Transverse colon (tissue), 4 donors: ENCODE results near the gene FGF22. TPM values are rescaled to one million over a fixed set of nuclear protein-coding genes. Genes with fewer than 3 reads are reported as not detected.

Source experiments
- DNase-seq: peaks from one replicate; pipeline ENCODE4 v3.0.0-alpha.2; 2019
- H3K27ac ChIP-seq, 4 donors: fragments of 200-600 bp; sonication (generic); 2 replicates each; pipeline ENCODE4 v1.5.1; 2016 to 2018; ENCODE audit warnings: inconsistent platforms in 4 of 4
- H3K27me3 ChIP-seq: fragments of 200-600 bp; sonication (generic); 2 replicates; pipeline ENCODE4 v1.5.1; 2017; ENCODE audit warnings: inconsistent platforms
- H3K36me3 ChIP-seq, 4 donors: fragments of 200-600 bp; sonication (generic); 2 replicates each; pipeline ENCODE4 v1.5.1; 2017 to 2019; ENCODE audit warnings: inconsistent platforms in 4 of 4
- H3K4me1 ChIP-seq, 4 donors: fragments of 200-600 bp; sonication (generic); 2 replicates each; pipeline ENCODE4 v1.5.1; 2017 to 2020; ENCODE audit warnings: inconsistent platforms in 4 of 4
- H3K4me3 ChIP-seq, 4 donors: fragments of 200-600 bp; sonication (generic); 1 replicate in 1 of 4; 2 replicates in 3 of 4; pipeline versions ENCODE4 v1.5.1 to v1.6.1; 2017 to 2019; ENCODE audit warnings: inconsistent platforms in 4 of 4
- H3K9me3 ChIP-seq, 2 donors: fragments of 200-600 bp; sonication (generic); 2 replicates each; pipeline ENCODE4 v1.5.1; 2017 to 2019; ENCODE audit warnings: inconsistent platforms in 2 of 2
- EP300 ChIP-seq: sonication (generic); formaldehyde crosslinking; IDR thresholded peaks from one replicate; pipeline ENCODE4 v1.6.1; 2017; ENCODE audit warnings: antibody characterized with exemption, low read depth
- POLR2A ChIP-seq: fragments of 450-650 bp; IDR thresholded peaks from one replicate; pipeline ENCODE4 v1.6.1; 2016; ENCODE audit warnings: antibody characterized with exemption, mild to moderate bottlenecking, moderate library complexity
- POLR2AphosphoS5 ChIP-seq, 3 donors: sonication (generic); formaldehyde crosslinking; IDR thresholded peaks; one replicate each; pipeline ENCODE4 v1.6.1; 2016; ENCODE audit warnings: antibody characterized with exemption in 3 of 3
- WGBS, 2 donors: methylation state at CpG; one replicate each; pipeline ENCODE4 v1.1.5; 2018; ENCODE audit warnings: low coverage in 1 of 2; 5-methylcytosine and 5-hydroxymethylcytosine counted together
- in situ Hi-C, 4 donors: fragments of 200-750 bp; cut with MboI; loops; one replicate each; pipeline versions ENCODE4 v1.15.0 to v1.15.1; 2017; ENCODE audit warnings: low sequenced_read_pairs in 3 of 4, low pct_ligation_motif_present in 1 of 4, low pct_unique_long_range_greater_than_20kb in 1 of 4
- intact Hi-C: fragments of 100-400 bp; cut with DNase I; formaldehyde crosslinking; loops from one replicate; pipeline ENCODE4 v1.15.1; 2023; ENCODE audit warnings: low total_unique reads
- total RNA-seq, 4 donors: library from RNA; depleted of rRNA; stranded (reverse); fragments of >200 nt; gene quantifications; one replicate each; pipeline ENCODE4 v1.1.0, GENCODE V29; 2016
- TF ChIP-seq, protein P1 (sequence below), 5 experiments: fragments of 200-600 bp in 3 of 5; fragments of 450-650 bp in 2 of 5; sonication (generic) in 3 of 5; IDR thresholded peaks; 1 replicate in 2 of 5; 2 replicates in 3 of 5; pipeline ENCODE4 v1.5.1; 2016 to 2017; ENCODE audit warnings: antibody characterized with exemption in 5 of 5, inconsistent platforms in 3 of 5, mild to moderate bottlenecking in 2 of 5, moderate library complexity in 1 of 5

FGF22 gene
- total RNA-seq, 4 donors from 2014 or later, result not detected

DNA sequence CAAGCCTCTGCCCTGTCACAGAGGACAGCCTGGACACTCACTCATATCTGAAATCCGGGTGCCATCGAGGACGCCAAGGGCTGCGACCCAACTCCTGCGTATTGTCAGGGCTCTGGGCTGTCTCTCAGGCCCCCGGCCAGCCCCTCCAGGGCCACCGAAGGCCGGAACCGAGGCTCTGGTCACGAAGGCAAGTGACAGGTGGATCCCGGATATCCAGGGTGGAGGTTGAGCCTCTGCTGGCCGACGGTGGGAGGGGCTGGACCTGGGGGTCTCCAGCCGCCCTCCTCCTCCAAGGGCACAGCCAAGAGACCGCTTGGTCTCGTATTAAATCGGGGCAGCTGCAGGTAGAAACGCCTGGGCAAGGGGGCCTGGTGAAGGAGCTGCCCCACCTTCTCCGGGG, 17.9 kb downstream of the FGF22 start:
- intact Hi-C loops, result no loop called here
- H3K27me3 ChIP-seq, result no peaks in the 10 kb centered on the region
- no peaks in the 10 kb centered on the region for H3K9me3 ChIP-seq
- H3K36me3 ChIP-seq, result no peaks in the 10 kb centered on the region
- H3K4me3 ChIP-seq, result no peak overlapping the region
- peaks cover 42 to 50% (median 44%) of the 10 kb centered on the region in 4 donors for H3K4me1 ChIP-seq
- no peak for TF ChIP-seq POLR2A
- TF ChIP-seq POLR2AphosphoS5 (IDR thresholded peaks at IDR 0.05), result no peak
- no peak for TF ChIP-seq EP300
- TF ChIP-seq, protein P1, sequence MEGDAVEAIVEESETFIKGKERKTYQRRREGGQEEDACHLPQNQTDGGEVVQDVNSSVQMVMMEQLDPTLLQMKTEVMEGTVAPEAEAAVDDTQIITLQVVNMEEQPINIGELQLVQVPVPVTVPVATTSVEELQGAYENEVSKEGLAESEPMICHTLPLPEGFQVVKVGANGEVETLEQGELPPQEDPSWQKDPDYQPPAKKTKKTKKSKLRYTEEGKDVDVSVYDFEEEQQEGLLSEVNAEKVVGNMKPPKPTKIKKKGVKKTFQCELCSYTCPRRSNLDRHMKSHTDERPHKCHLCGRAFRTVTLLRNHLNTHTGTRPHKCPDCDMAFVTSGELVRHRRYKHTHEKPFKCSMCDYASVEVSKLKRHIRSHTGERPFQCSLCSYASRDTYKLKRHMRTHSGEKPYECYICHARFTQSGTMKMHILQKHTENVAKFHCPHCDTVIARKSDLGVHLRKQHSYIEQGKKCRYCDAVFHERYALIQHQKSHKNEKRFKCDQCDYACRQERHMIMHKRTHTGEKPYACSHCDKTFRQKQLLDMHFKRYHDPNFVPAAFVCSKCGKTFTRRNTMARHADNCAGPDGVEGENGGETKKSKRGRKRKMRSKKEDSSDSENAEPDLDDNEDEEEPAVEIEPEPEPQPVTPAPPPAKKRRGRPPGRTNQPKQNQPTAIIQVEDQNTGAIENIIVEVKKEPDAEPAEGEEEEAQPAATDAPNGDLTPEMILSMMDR (IDR thresholded peaks at IDR 0.05), result no peak
- no peak overlapping the region for H3K27ac ChIP-seq
- DNase-seq, result no peak
- WGBS, 2 donors, result 77% methylated on average over 19 of the region's 19 CpGs; no CpG with 5 or more reads in 1 of the 2 donors
- in situ Hi-C loops, result no loop called here

DNA sequence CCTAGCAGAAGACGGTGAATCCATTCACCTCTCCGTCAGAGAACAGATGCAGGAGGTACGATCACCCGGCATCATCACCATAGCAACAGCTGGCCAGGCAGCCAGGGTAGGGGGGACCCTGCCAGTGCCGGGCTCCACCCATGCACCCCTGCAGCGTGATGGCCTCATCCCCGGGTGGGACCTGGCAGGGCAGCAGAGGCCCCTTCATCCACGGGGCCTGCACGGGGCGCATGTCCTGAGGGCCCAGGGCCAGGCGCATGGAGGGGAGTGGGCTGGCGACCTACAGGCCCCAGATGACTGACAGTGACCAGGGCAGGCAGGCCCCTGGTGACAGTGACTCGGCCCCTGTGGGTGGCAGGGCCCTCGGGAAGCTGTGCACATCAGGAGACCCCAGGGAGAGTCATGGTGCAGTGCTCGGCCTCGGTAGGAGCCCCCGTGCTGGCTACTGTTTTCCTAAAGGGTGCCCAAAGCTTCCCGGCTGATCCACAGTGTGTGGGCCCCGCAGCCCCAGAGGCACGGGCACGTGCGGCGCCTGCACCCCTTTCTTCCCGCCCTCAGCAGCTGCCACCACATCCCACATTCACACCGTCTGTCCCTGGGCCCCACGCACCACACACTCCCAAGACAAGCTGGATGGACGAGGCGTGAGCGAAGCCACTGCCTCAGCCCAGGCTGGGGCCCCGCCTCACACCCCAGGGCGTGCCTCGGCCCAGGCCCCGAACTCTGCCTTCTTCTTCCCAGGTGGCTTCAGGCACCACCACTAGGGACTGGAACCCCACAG, 18.6 kb downstream of the FGF22 start:
- DNase-seq, result no peak
- intact Hi-C loops (no loop called here), in situ Hi-C loops (no loop called here)
- H3K36me3 ChIP-seq, result no peaks in the 10 kb centered on the region
- H3K4me3 ChIP-seq, result no peak overlapping the region
- peak overlapping the region in 2 of 4 donors; percentile 17 to 95 for H3K27ac ChIP-seq
- H3K27me3 ChIP-seq, result no peaks in the 10 kb centered on the region
- TF ChIP-seq POLR2A (no peak), EP300 (no peak), POLR2AphosphoS5 (IDR thresholded peaks at IDR 0.05) (no peak)
- TF ChIP-seq, protein P1 (IDR thresholded peaks at IDR 0.05), result no peak
- 82% methylated on average over 26 of the region's 33 CpGs; no CpG with 5 or more reads in 1 of the 2 donors for WGBS, 2 donors
- peaks cover 42 to 50% (median 44%) of the 10 kb centered on the region in 4 donors for H3K4me1 ChIP-seq
- H3K9me3 ChIP-seq, result no peaks in the 10 kb centered on the region

DNA sequence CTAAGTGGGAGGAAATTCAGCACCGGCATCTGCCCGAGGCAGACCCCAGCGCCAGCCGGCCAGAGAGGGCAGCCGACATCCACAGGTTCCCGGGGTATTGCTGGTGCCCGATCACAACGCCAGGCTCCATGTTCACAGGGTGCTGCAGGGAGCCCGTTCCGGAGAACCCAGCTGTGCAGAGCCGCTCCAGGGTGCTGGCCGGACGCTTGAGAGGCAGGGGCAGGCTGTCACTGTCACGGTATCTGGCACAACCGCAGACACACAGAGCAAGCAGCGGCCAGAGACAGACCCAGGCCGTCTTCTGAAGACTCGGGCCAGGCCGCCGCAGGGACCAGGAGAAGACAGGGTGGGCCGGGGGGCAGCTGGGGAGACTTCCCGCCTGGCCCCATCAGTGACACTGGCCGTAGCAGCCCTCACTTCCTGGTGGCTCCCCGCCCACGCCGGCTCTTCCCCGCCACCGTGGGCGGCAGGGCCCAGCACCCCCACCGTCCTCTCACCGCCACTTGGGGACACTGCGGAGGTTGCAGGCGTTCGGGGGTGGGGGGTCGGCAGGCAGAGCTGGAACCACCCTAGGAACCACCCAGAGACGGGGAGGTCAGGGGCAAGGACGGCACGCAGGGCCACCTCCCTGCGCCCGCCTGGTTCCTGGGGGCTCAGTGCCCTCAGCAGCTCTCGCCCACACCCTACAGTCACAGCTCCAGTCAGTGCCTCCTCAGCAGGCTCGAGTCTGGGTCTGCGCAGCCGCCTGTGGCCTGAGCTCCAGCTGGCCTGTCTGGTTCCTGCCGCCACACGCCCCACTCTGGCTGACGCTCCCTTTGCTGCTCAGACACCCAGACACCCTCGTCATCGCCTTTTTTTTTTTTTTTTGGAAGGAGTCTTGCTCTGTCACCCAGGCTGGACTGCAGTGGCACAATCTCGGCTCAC, 19.5 kb downstream of the FGF22 start:
- H3K4me1 ChIP-seq, result peaks cover 48 to 59% (median 51%) of the 10 kb centered on the region in 4 donors
- TF ChIP-seq, protein P1 (IDR thresholded peaks at IDR 0.05), result no peak
- no peak for TF ChIP-seq EP300
- TF ChIP-seq POLR2A, result no peak
- TF ChIP-seq POLR2AphosphoS5 (IDR thresholded peaks at IDR 0.05), result no peak
- H3K36me3 ChIP-seq, result no peaks in the 10 kb centered on the region
- H3K27me3 ChIP-seq, result no peaks in the 10 kb centered on the region
- DNase-seq, result peak; percentile 54
- in situ Hi-C loops, result no loop called here
- intact Hi-C loops, result no loop called here
- H3K9me3 ChIP-seq, result no peaks in the 10 kb centered on the region
- H3K4me3 ChIP-seq, result peak overlapping the region in 1 of 4 donors; percentile 97
- H3K27ac ChIP-seq, result peak overlapping the region; percentile 30 to 97 (median 95)
- WGBS, 2 donors, result 40 to 68% methylated on average over 1 to 49 of the region's 50 CpGs

DNA sequence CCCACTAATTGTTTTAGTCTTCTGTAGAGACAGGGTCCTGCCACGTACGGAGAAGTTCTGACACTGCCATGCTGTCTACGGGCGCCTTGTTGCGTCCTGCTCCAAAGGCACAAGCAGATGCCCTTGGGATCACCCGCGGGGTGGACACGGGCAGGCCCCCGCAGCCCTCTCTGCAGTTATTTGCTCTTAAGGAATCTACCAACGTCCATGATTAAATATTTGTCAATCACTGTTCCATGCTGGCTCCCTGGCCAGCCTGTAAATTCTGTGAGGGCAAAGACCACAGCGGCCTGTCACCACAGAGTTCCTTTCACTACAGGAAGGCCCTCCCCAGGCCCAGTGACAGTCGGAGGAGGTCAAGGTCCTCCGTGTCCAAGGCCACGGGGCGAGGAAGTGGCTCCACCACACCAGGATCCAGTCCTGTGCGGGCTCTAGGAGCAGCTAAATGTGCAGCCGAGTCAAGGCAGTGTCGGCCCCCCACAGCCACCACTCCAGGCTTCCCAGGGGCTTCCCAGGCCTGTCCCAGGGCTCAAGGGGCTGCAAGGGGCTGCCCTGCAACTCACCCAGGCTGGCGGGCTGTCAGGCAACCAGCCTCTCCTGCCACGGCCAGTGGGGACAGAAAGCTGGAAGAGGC, 21.2 kb downstream of the FGF22 start:
- in situ Hi-C loops, result no loop called here
- no peaks in the 10 kb centered on the region for H3K9me3 ChIP-seq
- H3K27me3 ChIP-seq, result no peaks in the 10 kb centered on the region
- H3K36me3 ChIP-seq, result no peaks in the 10 kb centered on the region
- H3K4me3 ChIP-seq, result peak overlapping the region; percentile 84 to 100 (median 98)
- H3K4me1 ChIP-seq, result peaks cover 48 to 69% (median 60%) of the 10 kb centered on the region in 4 donors
- intact Hi-C loops, result no loop called here
- WGBS, 2 donors, result 25% methylated on average over 20 of the region's 20 CpGs; no CpG with 5 or more reads in 1 of the 2 donors
- TF ChIP-seq, protein P1 (IDR thresholded peaks at IDR 0.05), result no peak
- peak in 2 of 3 donors; percentile 71 to 72 for TF ChIP-seq POLR2AphosphoS5 (IDR thresholded peaks at IDR 0.05)
- peak; percentile 83 for TF ChIP-seq POLR2A
- peak overlapping the region; percentile 95 to 97 (median 96) for H3K27ac ChIP-seq
- DNase-seq, result peak; percentile 75
